Measurements from ENCODE around the gene ARSK.

- TF ChIP-seq ZNF121 (tag by site-specific recombination; IDR thresholded peaks at IDR 0.05) = no peak
- no peak for TF ChIP-seq ZNF76 (tag by site-specific recombination; IDR thresholded peaks at IDR 0.05; ENCODE audit: borderline replicate concordance, low read depth)
- TF ChIP-seq PRDM1 (tag by site-specific recombination; IDR thresholded peaks at IDR 0.05) = no peak
- TF ChIP-seq ZNF48 (tag by site-specific recombination; IDR thresholded peaks at IDR 0.05) = no peak
- TF ChIP-seq HOXA7 (CRISPR knock-in tag; IDR thresholded peaks at IDR 0.05; ENCODE audit: borderline replicate concordance) = no peak
- TF ChIP-seq CTCF (tag by site-specific recombination; IDR thresholded peaks at IDR 0.05) = no peak
- no peak for TF ChIP-seq YY1 (tag by site-specific recombination; IDR thresholded peaks at IDR 0.05)
- TF ChIP-seq ZSCAN5A (tag by site-specific recombination; IDR thresholded peaks at IDR 0.05) = no peak
- TF ChIP-seq PATZ1 (tag by site-specific recombination; IDR thresholded peaks at IDR 0.05) = no peak
Observed at GRCh38 chr5:95524423-95524822, 30.5 kb upstream of the ARSK start.

All from HEK293 (cell line).